Esophagus mucosa (tissue), 1 donor: ENCODE measurements around the gene TWIST1. TPM values are rescaled to one million over a fixed set of nuclear protein-coding genes. Genes with fewer than 3 reads are reported as not detected.

ENCODE experiments used
- ATAC-seq: fragments of 200-7000 bp; cut with Tn5 transposase; one replicate; pipeline ENCODE4 v1.9.1; 2020
- total RNA-seq: library from RNA; stranded (reverse); gene quantifications from one replicate; pipeline ENCODE4 v1.2.4, GENCODE V29; 2023
- donor health status: DM: yes; HTN: yes; CAD: no.

TWIST1 gene
- total RNA-seq, 1 donor from 2014 or later, result 0.64 TPM

GRCh38 chr7:19113002-19113350, 4.5 kb downstream of the TWIST1 start:
- ATAC-seq, result no peak

DNA sequence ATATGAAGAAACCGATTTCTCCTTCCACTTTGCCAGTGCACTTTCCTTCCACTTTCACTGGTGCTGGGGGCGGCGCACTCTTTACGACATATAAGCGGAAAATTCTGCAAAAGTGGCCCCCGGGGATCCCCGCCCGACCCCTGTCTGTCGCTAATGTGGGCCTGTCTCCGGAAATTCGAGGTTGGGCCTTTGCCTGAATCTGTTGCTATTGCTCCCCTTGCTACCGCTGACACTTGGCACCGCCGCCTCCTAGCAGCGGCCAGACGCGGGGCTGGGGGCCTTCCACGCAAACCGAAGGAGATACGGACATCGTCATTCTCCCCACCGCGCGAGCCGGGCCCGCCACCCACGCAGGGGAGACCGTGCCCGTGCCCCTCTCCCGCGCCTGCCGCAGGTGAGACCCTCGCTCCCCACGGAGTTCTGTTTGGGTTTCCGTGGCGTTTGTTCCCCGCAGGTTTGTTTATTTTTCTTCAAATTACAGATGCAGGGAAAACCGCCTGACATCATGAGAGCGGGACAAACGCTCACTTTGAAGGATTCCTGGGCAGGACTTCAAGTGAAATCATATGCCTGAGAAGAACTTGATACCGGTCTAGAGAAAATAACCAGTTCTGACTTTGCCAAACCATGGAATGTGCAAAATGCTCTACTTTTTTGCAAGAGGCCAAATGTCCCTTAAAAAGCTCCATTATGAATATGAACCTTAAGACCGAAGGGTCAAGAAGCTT, 5.0 kb downstream of the TWIST1 start:
- no peak for ATAC-seq

DNA sequence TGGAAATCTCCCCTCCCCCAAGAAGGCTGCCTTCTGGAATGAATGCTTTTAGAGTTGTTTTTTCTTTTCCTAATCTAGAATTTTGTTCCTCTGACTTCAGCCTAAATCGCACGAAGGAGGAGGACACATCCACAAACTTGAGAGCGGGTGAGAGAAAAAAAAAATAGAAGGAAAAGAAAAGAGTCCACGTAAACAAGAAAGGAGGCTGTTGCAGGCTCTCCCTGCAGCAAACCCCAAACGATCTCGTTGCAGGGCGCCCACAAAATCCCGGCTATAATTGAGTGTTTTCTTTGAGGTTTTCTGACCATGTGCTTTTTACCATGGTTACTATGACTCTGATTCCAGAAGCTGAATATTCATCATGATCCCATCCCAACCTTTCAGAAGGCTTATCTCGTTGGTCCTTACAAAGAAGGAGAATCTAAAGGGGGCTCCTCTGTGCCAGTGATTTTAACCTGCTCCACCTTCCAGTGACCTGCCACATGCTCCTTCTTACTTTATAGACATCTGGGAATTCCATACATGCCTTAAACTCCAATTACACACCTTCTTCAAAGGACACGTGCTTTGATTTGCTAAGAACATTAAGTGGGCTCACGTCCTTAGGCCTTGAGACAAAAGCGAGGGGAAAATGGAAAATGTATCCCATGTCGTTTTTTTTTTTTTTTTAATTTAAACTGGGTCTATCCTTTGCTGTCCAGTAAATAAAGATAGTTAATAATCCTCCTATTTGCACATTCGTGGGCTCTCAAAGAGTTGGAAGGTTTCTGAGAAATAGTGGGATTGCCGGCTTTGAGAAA, 5.8 kb downstream of the TWIST1 start:
- ATAC-seq, result no peak

GRCh38 chr7:19110776-19111175, 6.7 kb downstream of the TWIST1 start:
- ATAC-seq, result no peak

- no peak for ATAC-seq
Observed at GRCh38 chr7:19110026-19110730, 7.3 kb downstream of the TWIST1 start.

GRCh38 chr7:19109000-19109946, 8.2 kb downstream of the TWIST1 start:
- no peak for ATAC-seq

GRCh38 chr7:19107356-19108146, 9.9 kb downstream of the TWIST1 start:
- no peak for ATAC-seq

DNA sequence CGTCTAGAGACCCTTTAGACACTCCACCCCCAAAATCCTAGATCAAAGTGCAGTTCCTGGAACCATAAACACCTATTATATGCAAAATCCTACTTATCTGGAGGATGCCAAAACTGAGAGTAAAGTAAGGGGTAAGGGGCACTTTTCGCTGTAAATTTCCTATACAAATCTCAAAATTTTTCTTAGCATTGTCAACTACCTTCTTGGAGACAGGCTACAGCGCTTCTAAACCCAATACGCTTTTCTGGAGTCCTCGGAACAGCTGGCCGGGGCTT, 10.4 kb downstream of the TWIST1 start:
- no peak for ATAC-seq

DNA sequence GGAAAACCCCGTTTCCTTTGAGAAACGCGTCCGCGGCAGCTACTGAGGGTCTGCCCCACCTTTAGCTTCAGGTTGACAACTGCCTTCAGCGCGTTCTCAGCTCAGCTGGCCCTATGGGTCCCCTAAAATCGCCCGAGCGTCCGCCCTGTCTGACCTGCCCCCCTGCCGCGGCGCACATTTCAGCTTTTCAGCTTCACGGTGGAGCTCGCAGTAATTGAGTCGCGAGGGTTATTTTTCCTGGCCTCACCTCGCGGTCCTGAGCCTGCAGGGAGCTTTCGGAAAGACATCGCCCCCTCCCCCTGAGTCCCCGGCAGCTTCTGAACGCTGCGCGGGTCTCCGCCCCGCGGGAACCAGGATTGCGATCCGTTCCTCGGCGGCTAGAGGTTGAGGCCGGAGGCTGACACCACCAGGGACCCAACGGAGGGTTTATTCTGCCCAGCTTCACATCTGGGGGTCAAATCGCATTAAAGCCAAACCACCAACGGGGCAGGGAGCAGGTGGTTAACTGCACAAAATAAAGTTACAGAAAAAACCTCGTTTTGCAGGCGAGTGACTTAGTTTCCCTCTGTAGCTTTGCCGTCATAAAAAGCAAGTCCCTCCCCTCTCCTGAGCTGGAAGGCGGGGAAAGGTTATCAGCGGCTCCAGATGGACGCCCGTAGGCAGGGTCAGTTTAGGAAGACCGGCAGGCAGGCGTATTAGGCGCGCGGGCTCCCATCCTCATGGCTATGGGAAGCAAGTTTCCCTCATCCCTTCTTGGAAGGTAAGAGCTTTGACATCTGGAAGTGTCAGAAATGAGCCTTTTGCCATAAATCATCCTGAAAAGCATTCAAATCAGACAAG, 11.0 kb downstream of the TWIST1 start:
- no peak for ATAC-seq

DNA sequence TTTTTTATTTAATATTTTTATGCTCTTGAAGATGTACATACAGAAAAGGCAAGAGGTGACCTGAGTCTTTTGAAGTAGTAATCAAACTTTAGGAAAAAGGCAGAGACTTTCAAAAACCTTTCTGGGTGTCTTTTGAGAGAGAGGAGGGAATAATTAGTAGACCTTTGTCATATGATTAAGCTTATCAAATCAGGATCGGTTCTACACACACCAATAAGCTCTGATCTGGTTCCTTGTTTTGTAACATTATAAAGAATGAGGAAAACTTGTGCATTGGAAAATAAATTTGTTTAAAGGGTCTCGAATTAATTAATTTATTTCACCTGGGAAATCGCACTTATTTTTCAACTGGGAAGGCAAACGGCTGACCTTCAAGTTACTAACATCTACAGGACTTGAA, 11.9 kb downstream of the TWIST1 start:
- no peak for ATAC-seq

DNA sequence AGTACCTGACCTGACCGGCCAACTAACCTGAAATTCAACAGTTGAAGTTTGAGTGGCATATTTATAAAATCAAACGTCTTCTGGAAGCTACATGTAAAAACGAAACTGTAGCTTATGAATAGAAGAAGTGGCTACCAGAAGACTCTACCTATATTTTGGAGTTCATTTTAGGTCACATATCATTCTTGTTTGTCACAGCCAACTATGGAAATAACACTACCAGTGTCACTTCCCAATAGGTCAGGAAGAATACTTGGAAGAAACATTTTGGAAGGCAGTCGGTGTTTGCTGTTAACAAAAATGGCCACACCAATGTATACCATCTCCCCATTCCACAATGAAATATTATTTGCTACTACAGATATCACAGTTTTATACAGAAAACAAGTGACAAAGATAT, 12.6 kb downstream of the TWIST1 start:
- no peak for ATAC-seq

DNA sequence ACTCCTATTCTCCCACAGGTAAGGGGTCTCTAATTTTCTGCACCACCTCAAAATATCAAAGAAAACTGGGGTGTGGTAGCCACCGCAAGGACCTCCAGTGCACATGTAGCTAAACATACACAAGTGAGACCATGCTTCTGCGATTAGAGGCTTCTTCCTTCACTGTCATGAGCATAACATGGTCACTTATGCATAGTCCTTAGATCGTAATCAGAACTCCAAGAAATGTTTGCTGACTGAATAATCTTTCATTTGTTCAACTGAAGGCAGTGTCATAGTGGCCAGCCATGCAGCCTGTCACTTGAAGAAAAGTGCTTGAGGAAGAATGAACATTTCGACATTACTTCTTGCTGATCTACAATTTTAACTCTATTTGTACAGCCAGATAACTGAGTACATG, 14.6 kb downstream of the TWIST1 start:
- ATAC-seq, result no peak

- ATAC-seq, result no peak
Observed at GRCh38 chr7:19101909-19102308, 15.5 kb downstream of the TWIST1 start.

DNA sequence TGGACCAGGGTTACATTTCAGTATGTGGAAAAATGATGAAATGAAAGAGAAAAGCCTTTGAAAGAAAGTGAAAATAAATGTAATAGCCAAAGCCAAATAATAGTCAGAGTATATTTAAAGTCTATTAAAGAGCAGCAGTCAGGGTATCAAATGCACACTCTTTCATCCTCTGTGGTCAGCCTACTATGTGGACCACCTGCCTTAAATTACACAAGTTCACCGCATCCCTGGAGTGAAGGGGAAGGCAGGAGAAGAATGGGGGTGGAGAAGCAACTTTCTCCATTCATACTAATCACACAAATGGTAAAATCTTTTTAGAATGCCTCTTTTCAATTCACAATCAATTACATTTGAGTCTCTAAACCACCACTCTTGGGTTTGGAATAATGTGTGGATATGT, 16.0 kb downstream of the TWIST1 start:
- no peak for ATAC-seq

DNA sequence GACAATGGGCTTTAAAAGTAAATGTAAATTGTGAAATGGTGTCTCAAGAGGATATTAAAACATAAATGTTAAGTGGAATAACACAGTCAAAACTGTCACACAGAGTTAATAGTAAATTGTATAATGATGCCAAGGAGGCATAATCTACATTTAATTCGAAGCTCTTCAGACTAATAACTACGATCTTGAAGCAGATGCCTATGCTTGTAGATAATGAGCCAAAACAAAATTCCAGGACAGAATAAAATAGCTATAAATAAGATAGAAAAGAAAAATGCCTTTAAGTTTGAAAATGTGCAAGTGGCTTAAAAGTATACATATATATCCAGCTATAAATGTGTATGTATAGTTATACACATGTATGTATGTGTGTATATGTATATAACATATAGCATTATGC, 17.5 kb downstream of the TWIST1 start:
- no peak for ATAC-seq

- ATAC-seq, result no peak
Observed at GRCh38 chr7:19099194-19099593, 18.2 kb downstream of the TWIST1 start.

GRCh38 chr7:19098510-19098909, 18.9 kb downstream of the TWIST1 start:
- ATAC-seq, result no peak

DNA sequence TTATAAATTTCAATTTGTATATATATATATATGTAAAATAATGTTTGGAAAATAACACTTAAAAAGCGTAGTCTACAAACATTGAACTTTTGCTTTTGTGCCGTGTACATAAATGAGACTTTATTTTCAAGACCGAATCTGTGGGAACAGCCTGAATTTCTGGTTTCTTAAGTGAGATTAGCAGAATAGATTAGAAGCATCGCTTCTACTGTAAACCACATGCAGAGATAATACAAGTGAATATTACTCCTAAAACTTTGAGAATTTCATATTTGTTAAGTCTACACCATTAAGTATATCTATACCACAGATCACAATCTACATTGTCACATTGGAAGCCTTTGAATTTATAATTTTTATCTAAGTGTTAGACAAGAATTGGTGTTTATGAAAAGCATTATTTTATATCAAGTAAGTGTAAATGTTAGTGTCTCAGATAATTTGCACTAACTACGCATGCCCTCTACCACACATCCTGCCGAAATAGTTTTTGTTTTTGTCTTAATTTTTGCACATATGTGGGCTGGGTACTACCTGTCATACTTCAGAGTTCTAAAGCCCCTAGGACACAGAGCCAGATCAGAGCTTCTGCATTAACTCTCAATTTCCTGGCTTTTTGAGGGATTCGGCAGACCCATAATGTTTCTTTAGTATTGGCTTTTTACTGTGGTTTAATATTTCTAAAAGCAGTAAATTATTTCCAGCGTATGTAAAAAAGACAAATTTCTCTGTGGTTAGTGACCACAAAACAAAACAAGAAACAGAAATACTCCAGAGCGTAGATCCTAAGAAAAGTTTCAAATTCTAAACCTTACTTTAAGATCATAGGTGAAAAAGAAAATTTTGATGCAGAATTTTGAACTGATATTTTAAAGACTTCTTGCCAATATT, 20.0 kb downstream of the TWIST1 start:
- no peak for ATAC-seq

GRCh38 chr7:19095353-19095860, 22.0 kb downstream of the TWIST1 start:
- ATAC-seq, result no peak
